Measurements from ENCODE around the gene STRIT1.

- no peak for TF ChIP-seq CTCF (IDR thresholded peaks at IDR 0.05)
- TF ChIP-seq POLR2A (IDR thresholded peaks at IDR 0.05) = no peak
Observed at GRCh38 chr3:155293516-155293915, at the start of gene STRIT1.

All from upper lobe of left lung (tissue), 4 donors.